PC-9 (cell line): ENCODE measurements around the gene BICC1. TPM values are rescaled to one million over a fixed set of nuclear protein-coding genes. Genes with fewer than 3 reads are reported as not detected.

Source experiments
- BruUV-seq: library from RNA; stranded (reverse); fragments of 400-500 nt; replicated peaks from 2 replicates; lab custom pipeline; 2021; lab: Mats Ljungman, UMichigan
- CTCF ChIA-PET: fragments of 300-600 bp; sonication (Branson Sonifier 250); formaldehyde crosslinking; loops from one replicate; lab custom pipeline; 2022; ENCODE audit warnings: antibody characterized with exemption; lab: Charles Lee
- POLR2A ChIA-PET: fragments of 300-600 bp; sonication (Branson Sonifier 250); formaldehyde crosslinking; loops from one replicate; lab custom pipeline; 2022; ENCODE audit warnings: antibody characterized with exemption; ENCODE audit not compliant: unreplicated experiment; lab: Charles Lee
- DNase-seq, 2 experiments: peaks; one replicate each; pipeline versions ENCODE4 v3.0.0 to v3.0.0-alpha.2; 2015 to 2022; ENCODE audit warnings: mixed read lengths in 1 of 2
- H2AFZ ChIP-seq: fragments of 200-600 bp; sonication (generic); 2 replicates; pipeline ENCODE4 v1.8.1; 2017; ENCODE audit warnings: antibody characterized with exemption
- H3F3A ChIP-seq: fragments of 200-600 bp; sonication (generic); 2 replicates; pipeline ENCODE4 v1.8.1; 2017; ENCODE audit warnings: antibody characterized with exemption, mild to moderate bottlenecking, low read depth; ENCODE audit not compliant: insufficient read depth
- H3K27ac ChIP-seq: fragments of 200-600 bp; sonication (generic); 2 replicates; pipeline ENCODE4 v1.6.1; 2016; ENCODE audit warnings: mixed run types
- H3K27me3 ChIP-seq: fragments of 200-600 bp; sonication (generic); 2 replicates; pipeline ENCODE4 v1.6.1; 2016; ENCODE audit warnings: low read depth, mixed run types; ENCODE audit not compliant: insufficient read depth
- H3K36me3 ChIP-seq: fragments of 200-600 bp; sonication (generic); 2 replicates; pipeline ENCODE4 v1.6.1; 2016; ENCODE audit warnings: low read depth, mixed run types
- H3K4me1 ChIP-seq: fragments of 200-600 bp; sonication (generic); replicated peaks from 2 replicates; pipeline ENCODE4 v1.6.1; 2016; ENCODE audit warnings: mixed run types; ENCODE audit not compliant: insufficient read depth
- H3K4me2 ChIP-seq: fragments of 200-600 bp; sonication (generic); 2 replicates; pipeline ENCODE4 v1.6.1; 2017; ENCODE audit warnings: mixed run types
- H3K4me3 ChIP-seq: fragments of 200-600 bp; sonication (generic); 2 replicates; pipeline ENCODE4 v1.6.1; 2016; ENCODE audit warnings: mixed run types
- H3K79me2 ChIP-seq: fragments of 200-600 bp; sonication (generic); 2 replicates; pipeline ENCODE4 v1.6.1; 2017; ENCODE audit warnings: low read depth, mixed run types
- H3K9me2 ChIP-seq: fragments of 200-600 bp; sonication (generic); 2 replicates; pipeline ENCODE4 v1.8.1; 2017; ENCODE audit warnings: mild to moderate bottlenecking; ENCODE audit not compliant: insufficient read depth
- H3K9me3 ChIP-seq: fragments of 200-600 bp; sonication (generic); 2 replicates; pipeline ENCODE4 v1.8.1; 2016; ENCODE audit warnings: low read depth; ENCODE audit not compliant: insufficient read depth
- H4K20me1 ChIP-seq: fragments of 200-600 bp; sonication (generic); 2 replicates; pipeline ENCODE4 v1.8.1; 2017; ENCODE audit not compliant: insufficient read depth
- CTCF ChIP-seq: fragments of 200-600 bp; sonication (generic); conservative IDR thresholded peaks from 2 replicates; pipeline ENCODE4 v1.6.1; 2017; ENCODE audit warnings: mixed run types, antibody characterized with exemption, mild to moderate bottlenecking, moderate library complexity
- EZH2 ChIP-seq: fragments of 200-600 bp; sonication (generic); IDR thresholded peaks from 2 replicates; pipeline ENCODE4 v1.8.0; 2017; ENCODE audit warnings: antibody characterized with exemption, low read depth
- intact Hi-C: fragments of 100-400 bp; cut with micrococcal nuclease; formaldehyde crosslinking; loops from one replicate; pipeline ENCODE4 v1.10.0; 2022; ENCODE audit not compliant: unreplicated experiment
- total RNA-seq: library from RNA; stranded (reverse); gene quantifications from 2 replicates; pipeline ENCODE4 v1.2.3, GENCODE V29; 2021

BICC1 gene
- total RNA-seq, 1 experiment from 2014 or later = not detected

- Histone ChIP-seq H3F3A (no peaks in the 10 kb centered on the region), H3K9me3 (no peaks in the 10 kb centered on the region), H3K79me2 (no peaks in the 10 kb centered on the region), H2AFZ (no peak overlapping the region), H3K9me2 (no peaks in the 10 kb centered on the region), H3K4me2 (no peak overlapping the region), H3K4me3 (no peak overlapping the region), H3K27ac (no peak overlapping the region), H3K27me3 (peaks cover 10% of the 10 kb centered on the region; the same call in 1 of the 2 replicates), H3K4me1 (no peaks in the 10 kb centered on the region), H4K20me1 (no peaks in the 10 kb centered on the region), H3K36me3 (no peaks in the 10 kb centered on the region)
- ChIA-PET CTCF (no interaction called here), POLR2A (no interaction called here)
- DNase-seq = no peak
- intact Hi-C loops = no loop called here
- TF ChIP-seq CTCF (no peak), EZH2 (no peak)
- no TSS peak for BruUV-seq
Observed at GRCh38 chr10:58675321-58675720, 162.6 kb downstream of the BICC1 start.

- BruUV-seq = no TSS peak
Observed at GRCh38 chr10:58691528-58691927, 178.9 kb downstream of the BICC1 start.

GRCh38 chr10:58693919-58694318, 181.2 kb downstream of the BICC1 start:
- no peak overlapping the region for H3K27ac ChIP-seq
- peaks cover 22% of the 10 kb centered on the region; the same call in 1 of the 2 replicates for H3K27me3 ChIP-seq
- no peaks in the 10 kb centered on the region for H3K36me3 ChIP-seq
- no peak overlapping the region for H2AFZ ChIP-seq
- H3K79me2 ChIP-seq = no peaks in the 10 kb centered on the region
- CTCF ChIA-PET = no interaction called here
- H4K20me1 ChIP-seq = no peaks in the 10 kb centered on the region
- POLR2A ChIA-PET = no interaction called here
- no peaks in the 10 kb centered on the region for H3F3A ChIP-seq
- H3K4me3 ChIP-seq = no peak overlapping the region
- intact Hi-C loops = no loop called here
- no peaks in the 10 kb centered on the region for H3K9me2 ChIP-seq
- H3K4me2 ChIP-seq = no peak overlapping the region
- 0 out of 2 replicates have a peak, but pooled peaks cover 2% of the 10 kb centered on the region for H3K9me3 ChIP-seq
- no peaks in the 10 kb centered on the region for H3K4me1 ChIP-seq
- DNase-seq = no peak
- no TSS peak for BruUV-seq
- TF ChIP-seq CTCF (no peak), EZH2 (no peak)

More at GRCh38 chr10:58691528-58691927, 178.9 kb downstream of the BICC1 start:
- TF ChIP-seq EZH2 = no peak
- TF ChIP-seq CTCF = no peak
- H3K36me3 ChIP-seq = no peaks in the 10 kb centered on the region
- no peaks in the 10 kb centered on the region for H3K4me1 ChIP-seq
- H3K4me2 ChIP-seq = no peak overlapping the region
- H3K9me3 ChIP-seq = 0 out of 2 replicates have a peak, but pooled peaks cover 4% of the 10 kb centered on the region
- H3K4me3 ChIP-seq = no peak overlapping the region
- H2AFZ ChIP-seq = no peak overlapping the region
- ChIA-PET CTCF (no interaction called here), POLR2A (no interaction called here)
- H4K20me1 ChIP-seq = no peaks in the 10 kb centered on the region
- H3K27ac ChIP-seq = no peak overlapping the region
- H3F3A ChIP-seq = no peaks in the 10 kb centered on the region
- H3K79me2 ChIP-seq = no peaks in the 10 kb centered on the region
- intact Hi-C loops = no loop called here
- no peak for DNase-seq
- H3K9me2 ChIP-seq = no peaks in the 10 kb centered on the region
- H3K27me3 ChIP-seq = peaks cover 30% of the 10 kb centered on the region
